Esophagus squamous epithelium (tissue), 4 donors: Measurements from ENCODE around the gene SLC39A7.

Experiments
- POLR2A ChIP-seq, 4 donors: fragments of 450-650 bp; IDR thresholded peaks; one replicate each; pipeline ENCODE4 v1.6.1; 2017; ENCODE audit warnings: antibody characterized with exemption in 4 of 4, mild to moderate bottlenecking in 4 of 4, moderate library complexity in 3 of 4
- TF ChIP-seq, protein P1 (sequence below), 6 experiments: fragments of 450-650 bp in 4 of 6; fragments of 200-600 bp in 2 of 6; sonication (generic) in 2 of 6; IDR thresholded peaks; one replicate each; pipeline ENCODE4 v1.5.1; 2016 to 2019; ENCODE audit warnings: antibody characterized with exemption in 6 of 6, mild to moderate bottlenecking in 4 of 6, moderate library complexity in 4 of 6

DNA sequence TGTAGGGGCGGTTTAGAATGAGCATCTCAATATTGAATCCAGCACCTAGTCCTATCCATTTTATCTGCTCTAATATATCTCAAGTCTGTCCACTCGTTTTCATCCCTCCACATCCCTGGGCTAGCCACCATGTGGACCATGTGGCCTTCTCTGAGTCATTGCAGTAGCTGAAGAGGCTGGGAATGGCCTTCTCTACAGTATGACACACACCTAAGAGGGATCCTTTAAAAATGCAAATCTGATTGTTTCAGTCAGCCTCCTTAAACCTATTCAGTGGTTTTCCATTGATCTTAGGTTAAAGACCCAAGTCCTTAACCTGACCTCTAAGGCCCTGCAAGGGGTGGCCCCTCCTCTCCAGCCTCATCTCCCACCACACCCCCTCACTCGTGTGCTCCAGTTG lies 17.0 kb downstream of the SLC39A7 start:
- TF ChIP-seq POLR2A (IDR thresholded peaks at IDR 0.05), result no peak
- TF ChIP-seq, protein P1, sequence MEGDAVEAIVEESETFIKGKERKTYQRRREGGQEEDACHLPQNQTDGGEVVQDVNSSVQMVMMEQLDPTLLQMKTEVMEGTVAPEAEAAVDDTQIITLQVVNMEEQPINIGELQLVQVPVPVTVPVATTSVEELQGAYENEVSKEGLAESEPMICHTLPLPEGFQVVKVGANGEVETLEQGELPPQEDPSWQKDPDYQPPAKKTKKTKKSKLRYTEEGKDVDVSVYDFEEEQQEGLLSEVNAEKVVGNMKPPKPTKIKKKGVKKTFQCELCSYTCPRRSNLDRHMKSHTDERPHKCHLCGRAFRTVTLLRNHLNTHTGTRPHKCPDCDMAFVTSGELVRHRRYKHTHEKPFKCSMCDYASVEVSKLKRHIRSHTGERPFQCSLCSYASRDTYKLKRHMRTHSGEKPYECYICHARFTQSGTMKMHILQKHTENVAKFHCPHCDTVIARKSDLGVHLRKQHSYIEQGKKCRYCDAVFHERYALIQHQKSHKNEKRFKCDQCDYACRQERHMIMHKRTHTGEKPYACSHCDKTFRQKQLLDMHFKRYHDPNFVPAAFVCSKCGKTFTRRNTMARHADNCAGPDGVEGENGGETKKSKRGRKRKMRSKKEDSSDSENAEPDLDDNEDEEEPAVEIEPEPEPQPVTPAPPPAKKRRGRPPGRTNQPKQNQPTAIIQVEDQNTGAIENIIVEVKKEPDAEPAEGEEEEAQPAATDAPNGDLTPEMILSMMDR (IDR thresholded peaks at IDR 0.05), result no peak
